NAMALWA (cell line): ENCODE data around the gene CA12.

Source experiments
- DNase-seq: peaks from one replicate; pipeline ENCODE4 v3.0.0-alpha.2; 2015; ENCODE audit warnings: low spot score

The CA12 gene

DNA sequence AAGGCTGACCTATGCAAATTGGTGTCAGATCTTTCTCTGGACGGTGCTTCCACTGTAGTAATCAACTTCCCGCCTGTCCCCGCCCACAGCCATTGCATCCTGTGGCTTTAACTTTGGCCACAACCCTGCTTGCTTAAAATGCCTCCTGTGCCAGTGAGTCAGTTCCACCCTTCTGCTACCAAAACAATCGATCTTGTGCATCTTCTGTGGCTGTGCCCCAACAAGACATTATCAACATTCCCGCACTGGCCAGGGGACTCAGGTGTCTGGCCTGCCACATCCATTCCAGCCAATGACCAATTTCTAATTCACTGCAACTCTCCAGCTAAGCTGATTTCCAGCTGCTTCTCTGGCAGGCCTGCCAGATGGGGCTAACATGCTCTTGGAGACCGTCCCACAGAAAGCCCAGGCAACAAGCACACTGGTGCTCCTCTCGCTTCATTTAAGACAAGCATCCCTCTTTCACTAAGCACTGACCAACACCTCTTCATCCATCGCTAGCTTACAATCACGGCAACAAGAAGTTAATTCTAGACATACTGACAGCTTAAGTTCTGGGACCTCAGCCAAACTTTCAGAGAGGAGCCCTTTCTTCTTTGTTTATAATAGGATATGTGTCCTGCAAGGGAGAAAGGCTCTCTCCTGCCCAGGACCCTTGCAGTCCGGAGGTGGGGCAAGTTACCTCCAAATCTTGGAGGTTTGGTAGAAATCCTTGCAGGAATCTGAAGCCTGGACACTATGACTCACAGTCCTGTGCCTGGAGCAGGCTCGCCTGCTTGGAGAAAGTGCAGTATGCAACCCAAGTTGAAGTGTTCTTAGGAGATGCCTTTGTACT, 6.7 kb downstream of the CA12 start:
- DNase-seq, result no peak

DNA sequence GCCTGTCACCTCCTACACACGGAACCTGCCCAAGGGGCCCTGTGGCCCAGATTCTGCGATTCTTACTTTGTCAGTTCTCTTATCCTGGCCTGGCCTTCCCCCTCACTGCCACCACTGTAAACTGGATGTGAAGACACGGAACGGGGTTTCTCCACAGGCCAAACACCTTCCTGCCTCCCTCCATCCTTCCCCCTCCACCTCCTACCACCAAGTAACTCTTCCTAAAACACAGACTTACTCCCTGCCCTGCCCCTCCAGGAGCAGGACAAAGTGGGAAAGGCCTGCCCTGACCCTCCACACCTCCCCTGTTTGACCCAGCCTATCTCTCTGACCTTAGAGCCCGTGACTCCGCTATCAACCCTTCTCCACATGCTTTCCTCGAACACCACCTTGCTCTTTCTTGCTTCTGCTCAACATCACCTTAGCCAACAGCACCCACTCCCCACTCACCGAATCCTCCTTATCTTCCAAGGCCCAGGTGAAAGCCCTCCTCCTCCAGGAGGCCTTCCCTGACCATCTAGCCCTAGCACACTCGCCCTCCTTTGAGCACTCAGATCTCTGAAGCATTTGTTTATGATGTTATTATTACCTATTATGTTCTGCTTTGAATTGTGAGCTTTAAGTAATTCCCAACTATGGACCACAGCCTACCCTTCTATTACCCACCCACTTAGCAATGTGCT, 7.6 kb downstream of the CA12 start:
- no peak for DNase-seq

DNA sequence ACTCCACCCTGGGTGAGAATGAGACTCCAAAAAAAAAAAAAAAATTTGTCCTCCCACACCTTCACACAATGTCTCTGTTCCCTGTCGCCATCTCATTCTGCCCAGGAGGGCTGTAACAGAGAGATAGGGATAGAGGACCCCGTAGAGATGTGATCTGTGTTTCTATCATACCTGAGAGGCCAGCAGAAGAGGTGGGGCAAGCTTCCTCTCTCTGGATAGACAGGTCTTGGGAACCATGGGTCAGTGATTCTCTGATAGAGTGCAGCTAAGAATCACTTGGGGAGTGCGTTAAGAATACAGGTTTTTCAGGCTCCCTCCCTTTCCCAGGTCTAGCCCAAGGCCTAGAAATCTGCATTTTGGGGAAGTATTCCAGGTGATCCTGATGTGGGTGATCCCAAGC, 8.3 kb downstream of the CA12 start:
- DNase-seq, result no peak

DNA sequence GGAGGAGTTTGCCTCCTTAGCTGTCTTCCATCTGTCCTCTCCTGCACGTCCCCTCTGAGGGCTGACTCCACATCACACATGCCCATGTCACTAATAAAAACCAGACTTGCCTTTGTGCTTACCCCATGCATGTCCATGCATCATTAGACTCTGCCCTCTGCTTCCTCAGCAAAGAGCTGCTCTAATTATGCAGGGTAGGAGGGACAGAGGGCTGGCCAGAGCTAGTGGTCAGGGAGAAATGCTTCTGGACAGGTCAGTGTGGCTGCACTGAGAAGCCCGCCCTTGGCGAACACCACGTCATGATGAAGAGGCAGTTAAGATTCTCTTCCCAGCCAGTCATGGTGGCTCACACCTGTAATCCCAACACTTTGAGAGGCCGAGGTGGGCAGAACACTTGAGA, 8.9 kb downstream of the CA12 start:
- DNase-seq, result no peak

DNA sequence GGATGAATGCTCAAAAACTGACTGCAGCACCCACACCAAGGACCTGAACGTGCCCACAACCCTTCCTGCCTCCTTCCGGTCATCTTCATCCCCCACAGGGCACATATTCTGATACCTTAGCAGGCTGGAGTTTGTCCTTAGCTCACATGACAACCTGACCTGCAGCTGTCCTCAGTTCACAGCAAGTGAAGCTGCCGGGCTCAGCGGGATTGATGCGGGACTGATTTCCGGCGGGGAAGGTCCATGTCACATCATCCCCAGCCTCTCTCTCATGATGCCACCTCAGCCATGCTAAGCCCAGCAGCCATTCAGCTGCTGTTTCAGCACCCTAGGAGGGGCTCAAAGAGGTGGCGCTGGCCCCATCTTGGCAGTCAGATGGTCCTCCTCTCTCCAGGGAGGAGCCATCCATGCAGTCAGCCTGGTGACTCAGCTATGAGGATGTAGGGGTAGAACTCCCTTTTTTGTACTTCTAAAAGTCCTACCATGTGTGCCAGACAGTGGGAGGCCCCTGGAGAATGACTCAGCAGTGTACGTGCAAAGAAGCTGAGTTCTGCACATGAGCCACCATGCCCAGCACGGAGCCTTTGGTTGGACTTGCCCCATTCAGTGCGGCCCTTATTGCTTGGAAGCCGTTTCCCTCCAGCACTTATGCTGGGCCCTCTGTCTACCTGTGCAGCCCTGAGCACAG, 9.5 kb downstream of the CA12 start:
- DNase-seq, result no peak

DNA sequence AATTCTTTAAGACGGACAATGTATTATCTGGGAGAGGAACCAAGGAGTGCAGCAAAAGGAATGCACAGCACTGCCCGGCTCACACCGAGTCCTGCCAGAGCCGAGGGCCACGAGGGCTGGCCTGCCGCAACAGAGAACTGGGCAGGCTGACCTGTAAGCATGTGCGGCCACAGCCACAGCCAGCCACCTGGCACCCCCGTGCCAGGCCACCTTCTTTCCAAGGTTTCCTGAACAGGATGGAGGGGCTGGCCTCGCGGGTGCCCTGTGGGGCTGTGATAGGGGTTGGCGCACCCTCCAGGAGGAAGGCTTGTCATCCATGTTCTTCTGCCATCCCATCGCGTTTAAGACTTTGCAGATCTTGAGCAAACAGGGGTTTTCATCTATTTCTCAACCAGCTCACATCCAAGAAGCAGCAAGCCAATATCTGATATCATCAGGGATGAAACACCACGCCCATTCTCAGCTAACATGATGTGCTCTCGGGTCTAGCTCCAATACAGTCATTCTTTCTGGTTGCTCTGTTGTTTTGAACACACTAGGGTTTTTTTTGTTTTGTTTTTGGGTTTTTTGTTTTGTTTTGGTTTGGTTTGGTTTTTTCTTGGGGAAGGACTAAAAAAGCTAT, 10.2 kb downstream of the CA12 start:
- no peak for DNase-seq

DNA sequence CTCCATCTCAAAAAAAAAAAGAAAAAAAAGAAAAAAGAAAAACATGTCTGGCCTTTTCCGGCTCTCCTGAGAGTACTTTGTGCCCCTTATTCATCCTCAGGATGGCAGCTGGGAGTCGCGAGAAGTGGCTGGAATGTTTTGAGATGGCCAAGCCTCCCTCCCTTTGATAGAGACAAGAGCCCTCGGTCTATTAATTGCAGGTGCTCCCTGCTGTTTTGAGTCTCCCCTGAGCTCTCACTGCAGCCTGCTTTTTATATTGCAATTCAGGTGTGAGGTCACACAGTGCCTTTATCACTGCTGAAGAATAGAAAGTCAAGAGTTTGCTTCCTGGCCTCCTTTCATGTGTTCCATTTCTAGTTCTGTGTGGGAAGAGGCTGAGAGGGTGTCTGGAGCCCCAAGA, 10.9 kb downstream of the CA12 start:
- no peak for DNase-seq

DNA sequence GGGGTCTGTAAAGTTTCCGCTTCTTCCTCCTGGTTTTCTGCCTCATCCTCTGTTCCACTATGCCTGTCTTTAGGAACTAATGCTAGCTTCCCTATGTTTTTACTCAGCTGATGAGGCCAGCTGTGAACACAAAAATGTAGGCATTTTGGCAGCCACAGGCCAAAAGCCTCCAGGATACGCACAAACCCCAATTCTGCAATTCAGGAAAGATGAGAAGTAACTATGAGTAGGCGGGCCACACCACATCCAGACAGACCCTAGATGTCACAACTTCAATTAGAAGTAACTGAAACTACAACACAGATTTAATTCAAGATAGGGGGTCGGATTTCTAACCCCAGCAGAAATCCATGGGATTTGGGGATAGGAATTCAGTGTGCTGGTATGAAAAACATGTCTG, 11.9 kb downstream of the CA12 start:
- no peak for DNase-seq

DNA sequence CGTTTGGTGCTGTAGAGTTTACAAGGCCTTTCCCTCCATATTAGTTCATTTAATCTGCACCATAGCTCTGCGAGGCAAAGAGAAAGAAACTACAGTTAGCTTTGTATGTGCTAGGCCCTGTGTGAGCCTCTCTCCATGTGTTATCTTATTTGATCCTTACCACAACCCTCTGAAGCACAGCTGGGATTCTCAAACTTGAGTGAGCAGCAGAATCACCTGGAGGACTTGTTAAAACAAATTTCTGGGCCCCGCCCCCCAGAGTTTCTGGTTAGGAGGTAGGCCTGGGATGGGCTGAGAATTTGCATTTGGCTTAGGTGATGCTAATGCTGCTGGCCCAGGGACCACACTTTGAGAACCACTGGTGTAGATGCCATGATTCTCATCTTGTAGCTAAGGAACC, 12.3 kb downstream of the CA12 start:
- peak; percentile 8 for DNase-seq

DNA sequence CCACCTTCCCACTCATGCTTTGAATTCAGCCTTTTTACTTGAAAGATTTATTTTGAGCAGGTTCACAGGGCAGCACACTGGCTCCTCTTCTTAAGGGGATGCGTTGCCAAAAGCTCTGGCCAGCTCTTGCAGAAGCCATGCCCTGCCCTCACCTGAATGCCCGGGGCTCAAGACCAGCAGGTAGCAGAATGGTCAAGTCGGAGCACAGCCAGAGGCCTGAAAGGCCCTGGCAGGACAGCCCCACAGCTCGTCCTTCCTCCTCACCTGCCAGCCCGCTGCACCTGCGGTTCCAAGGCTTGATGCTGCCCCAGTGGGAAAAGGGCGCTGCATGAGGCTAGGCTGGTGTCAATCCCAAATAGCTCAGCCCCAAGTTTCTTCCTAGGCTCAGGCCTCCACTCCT, 13.1 kb downstream of the CA12 start:
- no peak for DNase-seq

DNA sequence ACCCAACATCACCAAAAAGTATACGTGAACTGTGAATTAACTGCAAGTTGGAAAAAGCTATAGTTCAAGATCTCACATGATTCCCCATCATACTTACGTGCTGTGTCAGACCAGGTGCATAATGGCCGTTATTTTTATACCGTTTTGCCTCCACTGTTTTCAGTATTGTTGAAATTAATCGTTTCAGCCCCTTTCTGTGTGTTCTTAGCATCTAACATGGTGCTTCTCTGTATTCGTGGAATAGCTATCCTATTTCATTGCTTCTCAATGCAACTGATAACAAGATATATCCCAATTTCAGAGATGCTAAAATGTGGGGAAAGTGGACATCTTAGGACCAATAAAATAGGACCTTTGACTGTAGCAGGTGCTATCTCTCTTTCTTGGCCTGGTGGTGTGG, 13.7 kb downstream of the CA12 start:
- DNase-seq, result no peak

DNA sequence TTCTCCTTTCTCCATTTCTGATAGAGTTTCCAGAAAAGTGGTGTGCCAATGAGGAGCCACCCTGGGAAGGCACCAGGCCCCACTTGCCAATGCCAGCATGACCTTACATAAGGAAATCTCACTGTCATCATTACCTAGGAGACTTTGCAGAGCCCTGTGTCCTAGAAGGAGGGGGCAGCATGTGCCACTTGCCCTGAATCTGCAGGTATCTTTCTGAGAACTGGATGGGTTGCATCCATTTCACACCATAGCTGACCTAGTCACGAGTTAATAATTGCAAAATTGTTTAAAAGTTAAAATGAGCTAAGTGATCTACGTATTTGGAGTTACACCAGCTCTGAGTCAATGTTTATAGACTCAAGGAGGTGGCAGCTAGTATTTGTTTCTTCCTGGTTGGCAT, 14.3 kb downstream of the CA12 start:
- no peak for DNase-seq

DNA sequence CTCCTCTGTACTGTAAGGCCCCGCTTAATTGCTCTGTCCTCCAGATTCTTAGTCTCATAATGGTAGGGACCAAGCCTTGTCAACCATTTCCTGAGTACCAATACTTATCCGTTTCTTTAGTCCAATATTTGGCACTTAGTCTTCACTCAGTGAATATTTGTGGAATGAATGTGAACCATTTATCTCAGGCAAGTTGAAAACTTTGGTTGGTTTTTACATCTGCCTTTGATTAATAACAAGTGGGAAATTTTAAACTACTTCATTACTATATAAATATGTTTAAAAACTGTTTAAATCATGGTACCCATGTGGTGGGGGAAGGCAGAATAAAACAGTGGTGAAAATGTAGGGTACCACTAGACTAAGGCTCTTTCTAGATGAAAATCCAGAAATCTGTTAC, 15.2 kb downstream of the CA12 start:
- no peak for DNase-seq

DNA sequence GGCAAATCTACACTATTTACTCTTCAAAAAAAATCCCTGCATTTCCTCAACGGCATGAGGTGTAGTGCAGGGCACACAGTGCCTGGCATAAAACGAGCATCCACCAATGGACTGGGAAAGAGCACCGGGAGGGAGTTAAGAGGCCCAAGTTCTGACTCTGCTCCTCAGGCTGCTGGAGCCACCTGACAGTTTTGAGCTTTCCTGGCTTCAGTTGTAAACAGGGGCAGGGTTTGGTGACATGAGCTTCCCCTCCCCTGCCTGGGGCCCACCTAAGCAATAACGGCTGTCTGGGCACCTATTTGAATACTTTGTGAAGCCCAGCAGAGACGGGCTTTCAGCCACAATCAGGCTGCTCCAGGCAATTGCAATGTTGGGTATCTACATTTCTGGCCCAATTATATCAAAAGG, 16.4 kb downstream of the CA12 start:
- no peak for DNase-seq

DNA sequence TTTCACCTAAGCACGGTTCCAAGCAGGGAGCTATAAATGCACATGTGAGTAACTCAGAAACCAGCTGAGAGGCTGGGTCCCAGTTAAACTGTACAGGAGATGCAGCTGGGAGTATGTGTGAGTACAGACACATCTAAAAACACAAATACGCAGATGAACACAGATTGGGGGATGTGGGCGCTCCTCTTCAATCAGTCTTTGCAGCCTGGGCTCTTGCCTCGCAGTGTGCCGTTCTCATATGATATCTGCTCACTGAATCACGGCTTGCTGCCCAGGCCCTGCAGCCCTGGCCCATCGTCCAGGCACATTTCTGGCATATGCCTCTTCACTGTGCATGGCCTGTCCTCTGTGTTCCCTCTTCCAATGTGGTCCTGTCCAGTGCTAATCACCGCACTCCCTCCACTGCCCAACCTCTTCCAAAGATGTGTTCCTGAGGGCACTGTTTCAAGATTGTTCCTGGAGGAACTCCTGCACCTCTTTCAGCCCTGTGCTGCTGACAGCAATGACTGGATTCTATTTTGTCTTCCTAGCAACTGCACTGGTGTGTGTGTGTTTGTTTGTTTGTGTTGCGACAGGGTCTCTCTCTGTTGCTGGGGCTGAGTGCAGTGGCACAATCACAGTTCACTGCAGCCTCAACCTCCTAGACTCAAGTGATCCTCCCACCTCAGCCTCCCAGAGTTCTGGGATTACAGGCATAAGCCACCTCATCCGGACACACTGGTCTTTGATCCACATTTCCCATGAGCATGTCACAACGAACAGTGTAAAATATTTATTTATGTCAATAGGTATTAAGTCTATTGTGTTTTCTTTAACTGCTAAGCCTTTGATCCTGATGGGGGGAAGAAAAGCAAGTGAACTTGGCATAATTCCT, 17.0 kb downstream of the CA12 start:
- no peak for DNase-seq

DNA sequence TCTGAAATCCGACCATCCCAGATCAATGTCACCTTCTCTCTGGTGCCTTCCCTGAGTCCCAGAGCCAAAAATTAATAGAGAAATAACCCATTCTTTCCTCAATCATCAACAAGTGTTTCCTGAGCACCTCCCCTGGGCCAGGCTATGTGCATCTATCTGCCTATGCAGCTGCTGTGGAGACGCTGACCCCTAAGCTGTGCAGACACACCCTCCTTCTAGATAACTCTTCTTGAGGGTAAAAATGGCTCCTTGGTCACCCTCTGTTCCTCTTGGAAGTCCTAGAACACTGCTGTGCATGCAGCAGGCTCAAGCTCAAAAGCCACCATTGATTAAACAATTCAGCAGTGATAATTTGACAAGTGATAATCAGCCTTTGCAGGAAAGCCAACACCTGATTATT, 18.4 kb downstream of the CA12 start:
- DNase-seq, result no peak

DNA sequence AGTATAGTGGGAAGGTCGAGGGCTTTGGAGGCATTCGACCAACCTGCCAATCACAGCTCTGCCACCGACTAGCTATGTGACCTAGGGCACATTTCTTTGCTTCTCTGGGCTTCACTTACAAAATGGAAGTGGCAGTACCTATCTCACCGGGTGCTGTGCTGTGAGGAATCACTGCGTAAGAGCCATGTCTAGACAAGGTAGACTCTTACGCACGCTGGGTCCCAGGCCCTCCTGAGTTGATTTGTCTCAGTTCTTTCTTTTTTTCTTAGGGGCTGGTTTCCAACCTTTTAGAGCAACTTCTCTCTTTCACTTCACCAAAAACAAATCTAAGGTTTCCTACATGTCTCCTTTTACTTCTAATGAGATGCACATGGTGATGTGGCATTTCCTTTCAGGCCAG, 18.8 kb downstream of the CA12 start:
- no peak for DNase-seq

DNA sequence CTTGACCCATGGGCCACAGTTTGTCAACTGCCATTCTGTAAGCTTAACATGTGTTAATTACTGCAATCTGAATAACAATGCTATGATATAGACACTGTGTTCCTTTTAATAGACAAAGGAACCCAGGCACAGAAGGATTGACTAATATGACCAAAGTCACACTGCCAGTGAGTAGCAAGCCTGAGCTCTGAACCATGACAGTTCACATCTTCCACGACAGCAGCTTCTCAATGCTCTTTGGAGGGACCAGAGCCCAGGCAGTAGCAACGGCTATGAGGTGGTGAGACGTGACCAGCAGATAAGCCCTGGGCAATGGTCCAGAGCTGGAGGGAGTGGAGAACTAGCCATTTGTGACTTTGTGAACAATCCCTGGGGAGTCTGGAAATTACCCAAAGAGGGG, 19.4 kb downstream of the CA12 start:
- DNase-seq, result no peak

DNA sequence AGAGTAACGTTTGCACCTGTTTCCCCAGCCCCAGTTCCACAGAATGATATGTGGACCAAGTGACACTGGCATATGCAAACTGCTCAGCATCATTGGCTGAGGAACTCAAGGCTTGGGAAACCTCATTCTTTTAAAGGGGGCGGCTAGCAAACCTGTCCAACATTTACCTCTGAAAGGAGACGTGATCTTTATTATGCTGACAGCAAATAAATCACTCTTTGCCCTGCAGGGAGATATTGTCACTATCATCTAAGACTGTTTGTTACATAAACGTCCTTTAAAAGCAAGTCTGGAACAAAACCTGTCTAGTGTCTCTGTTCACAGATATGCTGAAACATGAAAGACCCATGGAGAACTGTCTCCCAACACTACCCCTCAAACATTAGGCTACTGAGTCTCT, 21.5 kb downstream of the CA12 start:
- no peak for DNase-seq

DNA sequence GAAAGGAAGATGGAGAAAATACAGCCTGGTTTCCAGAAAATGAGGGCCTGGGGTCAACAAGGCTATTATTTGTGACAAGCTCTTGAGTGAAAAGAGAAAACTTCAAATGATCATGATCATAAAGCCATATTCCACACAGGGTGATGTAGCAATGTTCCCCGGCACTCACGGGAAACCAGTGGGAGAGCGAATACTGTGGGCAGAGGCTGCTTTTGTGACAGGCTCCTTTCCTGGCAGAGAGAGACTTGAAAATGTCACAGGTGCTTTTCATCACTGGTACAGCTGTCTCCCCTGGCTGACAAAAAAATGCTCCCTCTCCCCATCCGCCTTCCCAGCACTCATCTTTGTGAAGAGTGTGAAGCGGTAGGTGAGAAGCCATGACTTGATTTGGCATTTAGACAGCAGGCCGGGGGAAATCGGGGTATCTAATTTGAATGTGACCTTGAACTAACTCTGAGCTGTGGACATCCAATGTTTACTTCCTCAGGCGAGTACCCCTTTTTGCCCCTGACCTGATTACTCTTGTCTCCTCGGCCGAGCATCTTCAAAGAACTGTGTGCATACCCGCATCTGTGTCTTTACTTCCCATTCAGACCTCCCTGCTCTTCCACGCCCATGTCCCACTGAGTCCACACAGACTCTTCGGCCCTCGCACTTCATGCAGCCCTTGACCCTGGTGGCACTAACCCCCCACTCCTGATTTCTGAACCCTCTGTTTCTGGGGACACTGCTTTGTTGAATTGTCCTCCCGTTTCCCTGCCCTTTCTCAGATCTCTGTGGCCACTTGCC, 23.2 kb downstream of the CA12 start:
- DNase-seq, result no peak

DNA sequence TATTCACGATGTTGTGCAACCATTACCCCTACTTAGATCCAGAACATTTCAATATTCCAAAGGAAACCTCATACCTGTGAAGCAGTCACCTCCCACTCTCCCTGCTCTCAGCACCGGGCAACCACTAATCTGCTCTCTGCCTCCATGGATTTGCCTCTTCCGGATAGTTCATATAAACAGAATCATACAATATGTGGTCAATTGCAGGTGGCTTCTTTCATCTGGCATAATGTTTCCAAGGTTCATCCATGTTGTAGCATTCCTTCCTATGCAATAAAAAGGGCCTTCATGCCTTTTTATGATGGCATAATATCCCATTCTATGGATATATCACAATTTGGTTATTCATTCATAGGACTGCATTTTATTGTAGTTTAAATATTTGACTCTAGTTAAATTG, 23.9 kb downstream of the CA12 start:
- DNase-seq, result no peak
